Muscle layer of duodenum (tissue), 2 donors: ENCODE results near the gene CREBL2.
A peak's percentile ranks its signal among the peaks of the same experiment; 100 is the strongest.

Experiments used
- H3K27ac ChIP-seq: one replicate; pipeline ENCODE4 v1.7.0; 2013; ENCODE audit warnings: mild to moderate bottlenecking, low read length
- H3K27me3 ChIP-seq: one replicate; pipeline ENCODE4 v1.7.0; 2013; ENCODE audit warnings: low read depth, mild to moderate bottlenecking, control low read depth, low read length
- H3K36me3 ChIP-seq, 2 donors: one replicate each; pipeline ENCODE4 v1.7.0; 2013; ENCODE audit warnings: low read length in 2 of 2, control low read depth in 1 of 2, mild to moderate bottlenecking in 1 of 2; ENCODE audit not compliant: insufficient read depth in 2 of 2, control insufficient read depth in 1 of 2
- H3K4me1 ChIP-seq, 2 donors: one replicate each; pipeline ENCODE4 v1.7.0; 2013; ENCODE audit warnings: low read length in 2 of 2, mild to moderate bottlenecking in 2 of 2, control low read depth in 1 of 2, moderate library complexity in 1 of 2; ENCODE audit not compliant: insufficient read depth in 2 of 2, control insufficient read depth in 1 of 2
- H3K4me3 ChIP-seq, 2 donors: one replicate each; pipeline ENCODE4 v1.7.0; 2013; ENCODE audit warnings: low read length in 2 of 2, low read depth in 1 of 2, mild to moderate bottlenecking in 1 of 2
- H3K9me3 ChIP-seq, 2 donors: one replicate each; pipeline ENCODE4 v1.7.0; 2013; ENCODE audit warnings: low read length in 2 of 2, control low read depth in 1 of 2, mild to moderate bottlenecking in 1 of 2; ENCODE audit not compliant: control insufficient read depth in 1 of 2
- donor health status: healthy.

The CREBL2 gene

DNA sequence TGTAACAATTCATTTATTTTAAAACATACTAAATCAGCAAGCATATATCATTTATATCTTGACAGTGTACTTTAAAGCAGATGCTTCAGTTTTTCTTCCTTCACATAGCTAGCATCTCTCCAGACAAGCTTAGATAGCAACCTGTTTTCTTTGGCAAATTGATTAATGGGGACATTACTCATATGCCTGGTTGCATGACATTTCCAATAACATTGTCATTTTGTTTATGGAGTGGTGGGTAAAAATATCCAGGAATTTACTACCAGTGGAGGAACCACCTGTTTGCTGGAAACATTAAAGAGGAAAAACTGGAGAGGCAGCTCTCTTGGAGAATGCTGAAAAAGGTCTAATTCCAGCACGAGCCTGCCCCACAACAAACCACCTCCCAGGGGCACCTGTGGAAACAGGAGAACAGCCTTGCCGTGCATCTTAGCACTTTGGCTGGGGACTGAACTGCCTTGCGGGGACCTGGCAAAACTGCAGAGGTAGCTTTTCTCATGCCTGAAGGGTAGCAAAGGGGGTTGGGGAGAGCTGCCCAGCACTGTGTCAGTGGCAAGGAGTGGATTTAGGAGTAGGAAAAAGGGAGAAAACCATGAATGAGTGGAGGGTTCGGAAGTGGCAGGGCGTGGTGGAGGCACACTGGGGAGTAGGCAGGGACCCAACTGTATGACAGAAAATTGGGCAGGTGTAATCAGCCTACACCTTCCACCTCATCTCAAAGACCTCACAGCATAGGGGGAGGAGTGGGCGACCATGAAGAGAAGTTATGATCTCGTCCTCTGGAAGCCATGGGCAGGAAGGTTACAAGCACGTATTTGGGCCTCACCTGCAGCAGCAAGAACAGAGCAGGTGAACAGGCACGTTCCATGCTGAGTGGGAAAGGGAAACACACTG lies 11.7 kb upstream of the CREBL2 start:
- Histone ChIP-seq H3K4me1 (no peaks in the 10 kb centered on the region), H3K27ac (no peak overlapping the region), H3K4me3 (no peak overlapping the region)

DNA sequence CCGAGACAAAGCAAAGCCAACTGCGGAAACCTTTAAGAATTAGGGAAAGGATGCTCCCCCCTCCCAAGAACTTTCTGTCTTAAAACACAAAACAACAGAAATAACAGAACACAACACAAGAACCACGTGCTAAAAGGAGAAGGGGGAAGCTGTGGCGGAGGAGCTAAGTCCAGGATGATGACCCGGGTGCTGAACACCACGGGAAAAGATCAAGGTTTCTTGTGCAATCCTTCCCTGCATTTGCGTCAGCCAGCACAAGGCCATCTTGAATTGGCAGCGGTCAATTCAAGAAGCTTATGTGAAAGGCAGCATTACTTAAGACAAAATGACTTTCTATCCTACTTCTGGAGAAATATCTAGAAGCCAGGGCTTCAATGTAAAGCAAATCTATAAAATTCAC lies 11.0 kb upstream of the CREBL2 start:
- no peak overlapping the region for H3K4me3 ChIP-seq
- no peaks in the 10 kb centered on the region for H3K36me3 ChIP-seq
- no peaks in the 10 kb centered on the region for H3K27me3 ChIP-seq
- H3K9me3 ChIP-seq: no peaks in the 10 kb centered on the region
- no peak overlapping the region for H3K27ac ChIP-seq
- no peaks in the 10 kb centered on the region for H3K4me1 ChIP-seq

More for the DNA sequence above, 11.7 kb upstream of the CREBL2 start:
- Histone ChIP-seq H3K36me3 (no peaks in the 10 kb centered on the region), H3K27me3 (no peaks in the 10 kb centered on the region), H3K9me3 (no peaks in the 10 kb centered on the region)

DNA sequence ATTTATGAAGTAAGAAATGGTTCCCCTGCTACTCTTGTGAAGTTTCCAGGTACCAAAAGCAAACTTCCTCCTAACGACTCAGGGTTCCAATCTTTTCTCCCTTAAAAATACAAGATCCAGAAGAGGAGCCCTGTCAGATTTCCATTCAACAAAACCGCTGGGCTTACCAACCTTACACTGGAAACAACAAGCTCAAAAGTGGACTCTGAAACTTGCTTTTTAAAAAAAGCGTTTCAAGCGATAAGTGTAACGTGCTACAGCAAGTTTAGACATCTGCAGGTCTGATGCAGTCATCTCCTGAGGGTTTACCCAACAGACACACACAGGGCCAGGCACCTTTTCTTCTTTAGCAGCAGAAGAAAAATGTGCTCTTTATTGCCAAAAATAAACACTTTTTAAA lies 6.9 kb upstream of the CREBL2 start:
- Histone ChIP-seq H3K27me3 (no peaks in the 10 kb centered on the region), H3K4me1 (no peaks in the 10 kb centered on the region), H3K36me3 (no peaks in the 10 kb centered on the region), H3K4me3 (no peak overlapping the region), H3K27ac (no peak overlapping the region), H3K9me3 (no peaks in the 10 kb centered on the region)

DNA sequence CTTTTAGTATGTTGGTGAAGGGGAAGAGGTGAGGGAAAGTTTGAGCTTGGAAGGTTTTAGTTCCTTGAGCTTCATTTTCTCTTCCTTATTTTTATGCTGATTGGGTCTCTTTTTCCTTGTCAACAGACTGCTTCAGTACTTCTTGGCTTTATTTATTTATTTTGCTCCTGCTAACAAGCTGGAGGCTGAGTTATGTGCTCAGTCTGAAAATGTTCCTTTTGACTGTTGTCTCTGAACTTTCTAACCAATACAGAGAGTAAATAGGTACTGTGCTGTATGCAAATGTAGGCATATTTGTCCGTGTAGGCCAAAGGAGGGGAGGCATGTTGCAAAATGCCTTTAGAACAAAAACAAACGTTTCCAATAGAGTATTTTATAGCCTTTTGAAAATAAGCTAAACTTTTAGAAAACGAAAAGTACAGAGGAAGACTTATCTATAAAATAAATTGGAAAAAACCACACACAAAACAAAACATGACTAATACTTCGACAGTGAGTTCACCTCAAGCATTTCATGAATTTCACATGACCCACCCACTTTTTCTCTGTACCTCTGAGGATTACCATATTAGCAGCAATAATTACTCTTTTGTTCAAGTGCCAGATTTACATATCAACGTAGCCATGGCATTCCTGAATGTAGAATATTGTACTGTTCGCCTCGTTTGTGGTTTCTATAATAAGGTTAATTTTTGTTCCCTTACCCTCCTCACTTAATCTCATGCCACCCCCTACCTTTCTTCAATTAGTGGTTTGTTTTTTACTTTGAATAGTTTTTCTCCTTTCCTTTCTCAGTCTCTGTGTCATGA lies 4.7 kb upstream of the CREBL2 start:
- no peaks in the 10 kb centered on the region for H3K36me3 ChIP-seq
- H3K27me3 ChIP-seq: no peaks in the 10 kb centered on the region
- peak overlapping the region; percentile 23 for H3K27ac ChIP-seq
- no peaks in the 10 kb centered on the region for H3K4me1 ChIP-seq
- H3K9me3 ChIP-seq: no peaks in the 10 kb centered on the region
- H3K4me3 ChIP-seq: no peak overlapping the region

DNA sequence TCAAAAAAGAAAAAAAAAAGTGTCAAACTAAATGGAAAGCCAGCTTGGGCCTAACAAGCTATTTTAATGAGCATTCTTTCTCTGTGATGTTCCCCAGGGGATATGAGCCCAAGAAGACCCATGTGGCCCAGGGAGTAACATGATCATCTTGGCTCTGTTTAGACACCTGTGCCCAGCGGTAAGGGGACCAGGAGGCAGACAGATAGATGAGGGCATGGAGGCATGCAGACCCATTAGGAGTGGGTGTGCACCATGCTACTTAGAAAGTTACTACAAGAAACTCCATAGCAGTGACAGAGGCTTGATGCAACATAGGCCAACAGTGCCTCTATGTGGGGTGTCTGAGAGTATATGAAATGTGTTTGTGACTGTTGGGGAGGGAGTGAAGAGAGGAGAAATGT lies 3.1 kb upstream of the CREBL2 start:
- Histone ChIP-seq H3K27ac (no peak overlapping the region), H3K36me3 (no peaks in the 10 kb centered on the region), H3K27me3 (no peaks in the 10 kb centered on the region), H3K4me1 (peaks cover 0 to 4% of the 10 kb centered on the region in 2 donors), H3K9me3 (no peaks in the 10 kb centered on the region), H3K4me3 (no peak overlapping the region)

DNA sequence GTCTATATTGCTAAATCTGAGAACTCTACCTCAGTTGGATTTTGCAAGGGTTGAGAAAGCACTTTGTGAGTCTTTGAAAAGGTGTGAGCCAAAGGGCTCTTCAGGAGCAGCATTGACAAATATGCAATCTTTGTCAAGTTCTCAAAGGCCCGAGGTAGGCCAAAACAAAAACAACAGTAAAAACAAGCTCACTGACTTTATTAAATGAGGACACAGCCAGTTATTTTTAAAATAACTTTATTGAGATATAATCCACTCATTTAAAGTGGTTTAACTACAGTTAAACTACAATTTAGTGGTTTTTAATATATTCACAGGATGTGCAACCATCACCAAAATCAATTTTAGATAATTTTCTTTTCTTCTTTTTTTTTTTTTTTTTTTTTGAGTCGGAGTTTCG lies 2.0 kb upstream of the CREBL2 start:
- no peaks in the 10 kb centered on the region for H3K36me3 ChIP-seq

DNA sequence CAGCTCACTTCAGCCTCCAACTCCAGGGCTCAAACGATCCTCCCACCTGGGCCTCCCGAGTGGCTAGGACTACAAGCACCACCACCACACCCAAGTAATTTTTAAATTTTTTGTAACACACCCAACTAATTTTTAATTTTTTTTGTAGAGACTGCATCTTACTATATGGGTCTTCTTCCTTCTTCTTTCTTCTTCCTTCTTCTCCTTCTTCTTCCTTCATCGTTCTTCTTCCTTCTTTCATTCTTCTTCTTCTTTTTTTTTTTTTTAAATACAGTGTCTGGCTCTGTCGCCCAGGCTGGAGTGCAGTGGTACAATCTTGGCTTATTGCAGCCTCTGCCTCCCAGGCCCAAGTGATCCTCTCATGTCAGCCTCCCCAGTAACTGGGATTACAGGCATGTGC lies 965 bp upstream of the CREBL2 start:
- H3K9me3 ChIP-seq: no peaks in the 10 kb centered on the region
- peak overlapping the region; percentile 68 to 82 for H3K4me3 ChIP-seq

More for the DNA sequence above, 2.0 kb upstream of the CREBL2 start:
- Histone ChIP-seq H3K4me1 (peaks cover 0 to 14% of the 10 kb centered on the region in 2 donors), H3K27ac (no peak overlapping the region), H3K4me3 (no peak overlapping the region), H3K27me3 (no peaks in the 10 kb centered on the region), H3K9me3 (no peaks in the 10 kb centered on the region)

DNA sequence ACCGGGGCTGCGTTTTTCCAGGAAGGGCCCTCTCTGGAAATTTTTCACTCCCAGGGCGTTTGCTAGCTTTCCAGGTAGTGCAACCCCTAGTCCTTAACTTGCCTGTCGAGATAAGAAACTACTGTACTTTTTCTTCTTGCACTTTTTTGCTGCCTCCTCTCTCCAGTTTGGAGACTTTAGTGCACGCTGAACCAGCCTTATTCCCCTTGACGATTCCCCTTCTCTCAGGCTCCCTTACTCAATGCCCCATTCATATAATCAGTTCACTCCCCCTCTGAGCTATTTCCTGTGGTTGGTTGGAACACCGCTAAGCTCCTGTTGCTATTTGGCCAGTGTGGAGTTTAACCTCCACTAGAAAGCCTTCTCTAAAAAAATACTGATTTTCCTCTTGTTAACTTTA lies 682 bp downstream of the CREBL2 start:
- H3K27me3 ChIP-seq: no peaks in the 10 kb centered on the region
- H3K9me3 ChIP-seq: no peaks in the 10 kb centered on the region
- peak overlapping the region; percentile 84 for H3K27ac ChIP-seq
- peak overlapping the region; percentile 68 to 82 for H3K4me3 ChIP-seq
- peaks cover 9 to 26% of the 10 kb centered on the region in 2 donors for H3K4me1 ChIP-seq
- no peaks in the 10 kb centered on the region for H3K36me3 ChIP-seq

More for the DNA sequence above, 965 bp upstream of the CREBL2 start:
- Histone ChIP-seq H3K4me1 (peaks cover 0 to 20% of the 10 kb centered on the region in 2 donors), H3K27ac (peak overlapping the region; percentile 84), H3K36me3 (no peaks in the 10 kb centered on the region), H3K27me3 (no peaks in the 10 kb centered on the region)

DNA sequence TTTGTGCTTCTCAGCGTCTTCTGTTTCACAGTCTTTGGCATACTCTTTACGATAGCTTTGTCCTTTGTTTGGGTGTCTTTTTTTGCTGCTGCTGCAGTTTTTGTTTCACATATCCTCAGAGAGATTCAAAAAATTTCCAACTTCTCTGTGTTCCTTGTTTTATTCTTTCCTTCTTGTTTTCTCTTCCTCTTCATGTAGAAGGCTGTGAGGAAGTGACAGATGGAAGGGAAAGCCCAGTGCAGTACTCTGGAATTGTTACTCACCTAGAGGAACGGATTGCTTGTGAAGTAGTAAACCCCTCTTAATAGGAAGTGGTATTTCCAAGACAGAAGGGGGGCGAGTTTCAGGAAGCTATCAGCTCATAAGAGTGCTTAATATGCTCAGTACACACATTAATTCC lies 1.7 kb downstream of the CREBL2 start:
- H3K36me3 ChIP-seq: no peaks in the 10 kb centered on the region
- H3K9me3 ChIP-seq: no peaks in the 10 kb centered on the region
- H3K4me3 ChIP-seq: peak overlapping the region in 1 of 2 donors; percentile 82
- H3K27me3 ChIP-seq: no peaks in the 10 kb centered on the region
- H3K27ac ChIP-seq: peak overlapping the region; percentile 32
- peaks cover 9 to 26% of the 10 kb centered on the region in 2 donors for H3K4me1 ChIP-seq

DNA sequence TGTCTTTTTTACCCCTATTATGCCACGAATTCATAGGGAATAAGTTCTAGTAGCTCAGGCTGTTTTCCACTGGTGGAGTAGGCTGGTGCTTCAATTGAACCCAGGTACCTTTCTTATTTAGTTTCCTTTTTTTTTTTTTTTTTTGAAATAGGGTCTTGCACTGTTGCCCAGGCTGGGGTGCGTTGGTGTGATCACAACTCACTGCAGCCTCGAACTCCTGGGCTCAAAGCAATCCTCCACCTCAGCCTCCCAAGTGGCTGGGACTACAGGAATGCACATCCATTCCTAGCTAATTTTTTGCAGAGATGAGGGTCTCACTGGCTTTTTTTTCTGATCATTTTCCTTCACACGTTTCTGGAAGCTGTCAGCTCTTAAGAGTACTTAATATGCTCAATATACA lies 2.7 kb downstream of the CREBL2 start:
- Histone ChIP-seq H3K4me3 (no peak overlapping the region), H3K27ac (no peak overlapping the region), H3K4me1 (peaks cover 9 to 26% of the 10 kb centered on the region in 2 donors), H3K9me3 (no peaks in the 10 kb centered on the region), H3K27me3 (no peaks in the 10 kb centered on the region), H3K36me3 (peaks cover 0 to 4% of the 10 kb centered on the region in 2 donors)

DNA sequence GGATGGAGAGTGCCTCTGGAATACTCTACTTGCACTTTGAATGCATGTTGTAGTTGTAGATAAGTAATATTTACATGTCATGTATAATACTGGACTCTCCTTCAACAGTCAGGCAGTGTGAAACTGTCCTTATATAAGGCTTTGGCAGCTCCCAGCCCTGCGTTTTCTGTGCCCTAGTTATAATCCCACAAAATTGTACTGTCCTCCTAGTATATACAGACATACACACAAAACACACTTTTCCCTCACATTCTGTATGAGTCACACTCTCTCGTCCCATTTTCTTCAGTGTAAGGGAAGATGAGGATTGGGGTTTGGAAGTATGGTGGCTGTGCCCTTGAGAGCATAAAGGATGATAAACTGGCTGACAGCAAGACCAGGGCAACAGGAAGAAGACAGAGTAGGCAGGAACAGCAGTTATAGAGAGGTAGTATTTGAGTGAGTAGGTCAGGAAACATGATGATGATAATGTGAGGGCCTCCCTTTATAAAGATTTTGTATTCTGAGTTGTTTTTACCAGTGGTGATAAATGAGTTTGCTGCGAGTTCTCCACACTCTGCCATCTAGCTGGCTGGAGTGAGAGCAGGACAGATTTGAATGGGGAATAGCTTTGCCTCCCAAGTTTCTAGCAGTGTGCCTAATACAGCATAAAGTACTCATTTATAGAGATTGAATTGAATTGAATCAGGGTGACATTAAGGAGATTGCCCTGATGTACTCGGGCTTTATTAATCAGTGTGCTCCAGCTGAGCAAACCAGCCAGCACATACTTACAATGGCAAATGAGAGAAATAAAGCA lies 5.0 kb downstream of the CREBL2 start:
- peaks cover 11 to 26% of the 10 kb centered on the region in 2 donors for H3K4me1 ChIP-seq
- H3K4me3 ChIP-seq: no peak overlapping the region
- no peaks in the 10 kb centered on the region for H3K27me3 ChIP-seq
- H3K27ac ChIP-seq: peak overlapping the region; percentile 3
- H3K36me3 ChIP-seq: peaks cover 0 to 7% of the 10 kb centered on the region in 2 donors
- no peaks in the 10 kb centered on the region for H3K9me3 ChIP-seq
